B cell (primary cell): ENCODE results near the gene SSRP1.

Experiments
- EZH2 ChIP-seq: IDR thresholded peaks from 2 replicates; pipeline ENCODE4 v1.6.1; 2012; ENCODE audit warnings: borderline replicate concordance, low read depth, mild to moderate bottlenecking, moderate library complexity, low read length; ENCODE audit not compliant: insufficient read depth, poor library complexity, severe bottlenecking
- TF ChIP-seq, protein P1 (sequence below): fragments of 200-600 bp; IDR thresholded peaks from one replicate; pipeline ENCODE4 v1.8.0; 2022; ENCODE audit warnings: antibody characterized with exemption, mild to moderate bottlenecking

DNA sequence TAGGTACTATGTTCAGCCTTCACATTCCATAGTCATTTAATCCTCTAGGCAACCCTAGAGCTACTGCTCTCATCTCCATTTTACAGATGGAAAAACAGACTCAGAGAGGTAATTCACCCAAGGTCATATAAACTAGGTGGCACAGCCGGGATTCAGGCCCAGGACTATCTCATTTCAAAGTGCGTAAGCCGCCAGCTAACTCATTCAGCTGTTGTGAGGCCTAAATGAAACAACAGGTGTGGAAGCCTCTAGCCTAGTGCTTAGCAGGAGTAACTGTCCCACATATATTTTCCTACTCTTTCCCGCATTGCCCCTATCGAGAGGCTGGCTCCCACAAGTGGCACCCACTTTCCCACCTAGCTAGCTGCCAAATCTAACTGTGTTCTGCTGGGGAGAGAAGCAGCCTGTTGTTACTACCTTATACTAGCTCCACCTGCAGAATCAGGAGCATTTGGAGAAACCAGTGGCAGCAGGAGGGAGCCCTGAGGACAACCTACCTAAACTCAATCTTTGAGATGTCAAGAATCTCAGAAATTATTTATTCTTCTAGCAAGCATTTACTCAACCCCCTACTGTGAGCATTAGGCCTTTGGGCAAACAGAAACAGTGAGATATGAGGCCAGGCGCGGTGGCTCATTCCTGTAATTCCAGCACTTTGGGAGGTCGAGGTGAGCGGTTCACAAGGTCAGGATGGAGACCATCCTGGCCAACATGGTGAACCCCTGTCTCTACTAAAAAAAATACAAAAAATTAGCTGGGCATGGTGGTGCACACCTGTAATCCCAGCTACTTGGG is 24.4 kb upstream of the SSRP1 start:
- TF ChIP-seq, protein P1, sequence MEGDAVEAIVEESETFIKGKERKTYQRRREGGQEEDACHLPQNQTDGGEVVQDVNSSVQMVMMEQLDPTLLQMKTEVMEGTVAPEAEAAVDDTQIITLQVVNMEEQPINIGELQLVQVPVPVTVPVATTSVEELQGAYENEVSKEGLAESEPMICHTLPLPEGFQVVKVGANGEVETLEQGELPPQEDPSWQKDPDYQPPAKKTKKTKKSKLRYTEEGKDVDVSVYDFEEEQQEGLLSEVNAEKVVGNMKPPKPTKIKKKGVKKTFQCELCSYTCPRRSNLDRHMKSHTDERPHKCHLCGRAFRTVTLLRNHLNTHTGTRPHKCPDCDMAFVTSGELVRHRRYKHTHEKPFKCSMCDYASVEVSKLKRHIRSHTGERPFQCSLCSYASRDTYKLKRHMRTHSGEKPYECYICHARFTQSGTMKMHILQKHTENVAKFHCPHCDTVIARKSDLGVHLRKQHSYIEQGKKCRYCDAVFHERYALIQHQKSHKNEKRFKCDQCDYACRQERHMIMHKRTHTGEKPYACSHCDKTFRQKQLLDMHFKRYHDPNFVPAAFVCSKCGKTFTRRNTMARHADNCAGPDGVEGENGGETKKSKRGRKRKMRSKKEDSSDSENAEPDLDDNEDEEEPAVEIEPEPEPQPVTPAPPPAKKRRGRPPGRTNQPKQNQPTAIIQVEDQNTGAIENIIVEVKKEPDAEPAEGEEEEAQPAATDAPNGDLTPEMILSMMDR = no peak
- no peak for TF ChIP-seq EZH2
